Astrocyte (in vitro differentiated cells and primary cell): Measurements from ENCODE around the gene FBLN2. TPM values are rescaled to one million over a fixed set of nuclear protein-coding genes. Genes with fewer than 3 reads are reported as not detected.

ENCODE experiments used
- DNase-seq: peaks from one replicate; pipeline ENCODE4 v3.0.0-alpha.2; 2010; ENCODE audit warnings: low read depth
- FAIRE-seq: peaks from 2 replicates; lab custom pipeline; 2011; peaks lifted over from hg19 to GRCh38; lab: Jason Lieb, UNC
- H2AFZ ChIP-seq: 2 replicates; pipeline ENCODE4 v1.6.0; 2012; ENCODE audit warnings: low read depth, low read length, inconsistent platforms
- H3K27ac ChIP-seq: 2 replicates; pipeline ENCODE4 v1.5.1; 2011; ENCODE audit warnings: low read depth, low read length, inconsistent platforms
- H3K27me3 ChIP-seq: 2 replicates; pipeline ENCODE4 v1.6.0; 2011; ENCODE audit warnings: low read length, inconsistent platforms; ENCODE audit not compliant: insufficient read depth
- H3K36me3 ChIP-seq: 2 replicates; pipeline ENCODE4 v1.5.1; 2011; ENCODE audit warnings: low read length, inconsistent platforms; ENCODE audit not compliant: insufficient read depth
- H3K4me1 ChIP-seq: 2 replicates; pipeline ENCODE4 v1.5.1; 2011; ENCODE audit warnings: low read length, inconsistent platforms; ENCODE audit not compliant: insufficient read depth
- H3K4me2 ChIP-seq: 2 replicates; pipeline ENCODE4 v1.6.0; 2012; ENCODE audit warnings: low read length, inconsistent platforms
- H3K4me3 ChIP-seq: 2 replicates; pipeline ENCODE4 v1.5.1; 2011; ENCODE audit warnings: low read depth, mild to moderate bottlenecking, low read length, inconsistent platforms; ENCODE audit not compliant: insufficient read depth
- H3K79me2 ChIP-seq: 2 replicates; pipeline ENCODE4 v1.6.0; 2012; ENCODE audit warnings: mild to moderate bottlenecking, low read length, inconsistent platforms; ENCODE audit not compliant: insufficient read depth
- H3K9ac ChIP-seq: 2 replicates; pipeline ENCODE4 v1.6.0; 2012; ENCODE audit warnings: mild to moderate bottlenecking, low read length, inconsistent platforms
- H3K9me3 ChIP-seq: 2 replicates; pipeline ENCODE4 v1.5.1; 2012; ENCODE audit warnings: low read depth, mild to moderate bottlenecking, low read length, inconsistent platforms; ENCODE audit not compliant: insufficient read depth
- H4K20me1 ChIP-seq: 2 replicates; pipeline ENCODE4 v1.6.0; 2012; ENCODE audit warnings: low read length, inconsistent platforms; ENCODE audit not compliant: insufficient read depth
- H3K27ac Mint-ChIP-seq: one replicate; pipeline ENCODE4 v1.8.0; 2021; ENCODE audit warnings: mild to moderate bottlenecking, mixed read lengths; ENCODE audit not compliant: unreplicated experiment
- H3K27me3 Mint-ChIP-seq: one replicate; pipeline ENCODE4 v1.8.0; 2021; ENCODE audit warnings: low read depth, mixed read lengths; ENCODE audit not compliant: unreplicated experiment
- H3K36me3 Mint-ChIP-seq: one replicate; pipeline ENCODE4 v1.8.0; 2021; ENCODE audit warnings: low read depth, mixed read lengths; ENCODE audit not compliant: unreplicated experiment
- H3K4me1 Mint-ChIP-seq: one replicate; pipeline ENCODE4 v1.8.0; 2021; ENCODE audit warnings: low read depth, mixed read lengths; ENCODE audit not compliant: unreplicated experiment
- H3K4me3 Mint-ChIP-seq: one replicate; pipeline ENCODE4 v1.8.0; 2021; ENCODE audit warnings: mild to moderate bottlenecking, moderate library complexity, mixed read lengths; ENCODE audit not compliant: unreplicated experiment
- H3K9me3 Mint-ChIP-seq: one replicate; pipeline ENCODE4 v1.8.0; 2021; ENCODE audit warnings: mild to moderate bottlenecking, mixed read lengths; ENCODE audit not compliant: unreplicated experiment
- CTCF ChIP-seq: IDR thresholded peaks from 2 replicates; pipeline ENCODE4 v1.5.1; 2011; ENCODE audit warnings: low read depth, mild to moderate bottlenecking, inconsistent platforms, low read length, moderate library complexity; ENCODE audit not compliant: insufficient read depth
- EZH2 ChIP-seq: IDR thresholded peaks from 2 replicates; pipeline ENCODE4 v1.6.1; 2012; ENCODE audit warnings: mild to moderate bottlenecking, low read length, inconsistent platforms; ENCODE audit not compliant: insufficient read depth
- total RNA-seq: library from RNA; stranded (reverse); gene quantifications from 2 replicates; pipeline ENCODE4 v1.2.1, GENCODE V29; 2021

Gene FBLN2
- total RNA-seq, 1 donor from 2014 or later = 36.6 TPM

- Mint-ChIP-seq H3K36me3 (peaks cover 2% of the 10 kb centered on the region), H3K27me3 (peaks cover 8% of the 10 kb centered on the region), H3K4me3 (no peak overlapping the region), H3K9me3 (peaks cover 11% of the 10 kb centered on the region), H3K4me1 (peaks cover 6% of the 10 kb centered on the region), H3K27ac (no peak overlapping the region)
- Histone ChIP-seq H3K9me3 (no peaks in the 10 kb centered on the region), H3K9ac (no peak overlapping the region), H3K36me3 (no peaks in the 10 kb centered on the region), H3K4me1 (peaks cover 11% of the 10 kb centered on the region), H3K27ac (no peak overlapping the region), H3K4me2 (no peak overlapping the region), H4K20me1 (no peaks in the 10 kb centered on the region), H3K79me2 (no peaks in the 10 kb centered on the region), H3K27me3 (no peaks in the 10 kb centered on the region), H2AFZ (no peak overlapping the region), H3K4me3 (no peak overlapping the region)
- DNase-seq = no peak
- no peak for FAIRE-seq
- TF ChIP-seq CTCF = no peak
- TF ChIP-seq EZH2 = no peak
Observed at GRCh38 chr3:13522236-13522635, 26.7 kb upstream of the FBLN2 start.

- H3K36me3 Mint-ChIP-seq = peaks cover 2% of the 10 kb centered on the region
- peaks cover 6% of the 10 kb centered on the region for H3K4me1 Mint-ChIP-seq
- FAIRE-seq (peak; percentile 50), DNase-seq (no peak)
- no peak overlapping the region for H3K4me3 Mint-ChIP-seq
- Histone ChIP-seq H3K4me1 (peaks cover 11% of the 10 kb centered on the region), H3K27ac (no peak overlapping the region), H3K27me3 (peaks cover 5% of the 10 kb centered on the region), H3K4me3 (no peak overlapping the region), H2AFZ (no peak overlapping the region), H3K79me2 (no peaks in the 10 kb centered on the region), H3K4me2 (no peak overlapping the region), H4K20me1 (no peaks in the 10 kb centered on the region), H3K36me3 (no peaks in the 10 kb centered on the region), H3K9ac (no peak overlapping the region), H3K9me3 (no peaks in the 10 kb centered on the region)
- H3K9me3 Mint-ChIP-seq = peaks cover 11% of the 10 kb centered on the region
- no peak overlapping the region for H3K27ac Mint-ChIP-seq
- no peak for TF ChIP-seq EZH2
- TF ChIP-seq CTCF = no peak
- H3K27me3 Mint-ChIP-seq = peaks cover 13% of the 10 kb centered on the region
Observed at GRCh38 chr3:13524979-13525669, 23.8 kb upstream of the FBLN2 start.
